Activated CD4-positive, alpha-beta T cell treated with anti-CD3 and anti-CD28 coated beads, Interleukin-10, Interleukin-2, amounts not matched to agents 100 ng/mL and 50 ng/mL, durations not matched to agents 16 hours and 8 hours (primary cell): ENCODE results near the gene SLC25A23.

ENCODE experiments used
- DNase-seq: peaks from one replicate; pipeline ENCODE4 v3.0.0-alpha.2; 2020

Gene SLC25A23

GRCh38 chr19:6393983-6394412, 65.6 kb downstream of the SLC25A23 start:
- DNase-seq = peak; percentile 83

GRCh38 chr19:6393074-6393982, 66.3 kb downstream of the SLC25A23 start, which contains the start of gene GTF2F1:
Gene GTF2F1 (minus strand): TSS chr19:6393164. CDS start chr19:6392995, 169 bp downstream.
- DNase-seq = peak; percentile 96

- DNase-seq = no peak
Measured at GRCh38 chr19:6392221-6393073, 67.1 kb downstream of the SLC25A23 start.
